Right atrium auricular region (tissue), 2 donors: ENCODE data around the gene MRE11. TPM values are rescaled to one million over a fixed set of nuclear protein-coding genes. Genes with fewer than 3 reads are reported as not detected.

Source experiments
- DNase-seq: peaks from one replicate; pipeline ENCODE4 v3.0.0-alpha.2; 2019; ENCODE audit warnings: low spot score
- H3K27ac ChIP-seq, 2 donors: fragments of 200-600 bp; sonication (generic); 1 replicate in 1 of 2; 2 replicates in 1 of 2; pipeline ENCODE4 v1.5.1; 2016 to 2019
- H3K27me3 ChIP-seq, 2 donors: fragments of 200-600 bp; sonication (generic); one replicate each; pipeline versions ENCODE4 v1.5.1 to v1.6.0; 2017 to 2019
- H3K36me3 ChIP-seq: fragments of 200-600 bp; sonication (generic); one replicate; pipeline ENCODE4 v1.5.1; 2016
- H3K4me1 ChIP-seq, 2 donors: fragments of 200-600 bp; sonication (generic); one replicate each; pipeline versions ENCODE4 v1.5.1 to v1.6.0; 2017 to 2019
- H3K4me3 ChIP-seq, 2 donors: fragments of 200-600 bp; sonication (generic); 1 replicate in 1 of 2; 2 replicates in 1 of 2; pipeline ENCODE4 v1.5.1; 2017 to 2019; ENCODE audit warnings: mild to moderate bottlenecking in 1 of 2, moderate library complexity in 1 of 2
- H3K9me3 ChIP-seq, 2 donors: fragments of 200-600 bp; sonication (generic); one replicate each; pipeline ENCODE4 v1.5.1; 2019
- CTCF ChIP-seq, 2 donors: fragments of 200-600 bp; sonication (generic); IDR thresholded peaks; one replicate each; pipeline ENCODE4 v1.5.1; 2019; ENCODE audit warnings: antibody characterized with exemption in 2 of 2
- total RNA-seq, 2 donors: library from RNA; depleted of rRNA; stranded (reverse); fragments of >200 nt; gene quantifications; one replicate each; pipeline ENCODE4 v1.1.0, GENCODE V29; 2016

MRE11 gene
- total RNA-seq, 2 donors from 2014 or later, result 5.8 to 6.0 TPM

DNA sequence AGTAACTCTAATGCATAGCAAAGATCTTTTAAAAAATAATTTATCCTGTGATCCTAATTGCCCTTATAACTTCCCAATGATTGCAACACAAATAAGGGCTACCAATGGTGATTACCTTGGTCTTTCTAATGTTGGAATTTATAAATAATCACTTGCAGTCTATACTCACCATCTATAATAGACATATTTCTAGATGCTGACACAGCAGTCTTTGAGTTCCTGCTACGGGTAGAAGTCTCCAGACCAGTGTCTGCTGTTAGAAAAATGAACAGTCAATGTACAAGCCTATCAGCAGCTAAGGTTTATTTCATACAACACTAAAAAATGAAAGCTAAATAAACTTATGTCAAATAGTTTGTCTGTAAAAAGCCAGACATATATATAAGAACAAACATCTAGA, 48.0 kb downstream of the MRE11 start:
- H3K9me3 ChIP-seq, result no peaks in the 10 kb centered on the region
- DNase-seq, result no peak
- peaks cover 18% of the 10 kb centered on the region for H3K36me3 ChIP-seq
- no peaks in the 10 kb centered on the region for H3K4me1 ChIP-seq
- H3K4me3 ChIP-seq, result no peak overlapping the region
- H3K27ac ChIP-seq, result no peak overlapping the region
- no peak for TF ChIP-seq CTCF (IDR thresholded peaks at IDR 0.05)
- H3K27me3 ChIP-seq, result no peaks in the 10 kb centered on the region

- no peak for DNase-seq
- Histone ChIP-seq H3K9me3 (peaks cover 0 to 7% of the 10 kb centered on the region in 2 donors), H3K4me3 (no peak overlapping the region), H3K4me1 (no peaks in the 10 kb centered on the region), H3K27ac (no peak overlapping the region), H3K36me3 (peaks cover 34% of the 10 kb centered on the region), H3K27me3 (no peaks in the 10 kb centered on the region)
- no peak for TF ChIP-seq CTCF (IDR thresholded peaks at IDR 0.05)
Measured at GRCh38 chr11:94433049-94433448, 60.6 kb downstream of the MRE11 start.

- H3K36me3 ChIP-seq, result peaks cover 25% of the 10 kb centered on the region
- H3K9me3 ChIP-seq, result peaks cover 0 to 7% of the 10 kb centered on the region in 2 donors
- no peak for TF ChIP-seq CTCF (IDR thresholded peaks at IDR 0.05)
- H3K4me1 ChIP-seq, result no peaks in the 10 kb centered on the region
- H3K27ac ChIP-seq, result no peak overlapping the region
- H3K27me3 ChIP-seq, result no peaks in the 10 kb centered on the region
- H3K4me3 ChIP-seq, result no peak overlapping the region
- no peak for DNase-seq
Measured at GRCh38 chr11:94424662-94425061, 69.0 kb downstream of the MRE11 start.

- Histone ChIP-seq H3K27ac (no peak overlapping the region), H3K4me1 (no peaks in the 10 kb centered on the region), H3K27me3 (no peaks in the 10 kb centered on the region), H3K9me3 (peaks cover 0 to 3% of the 10 kb centered on the region in 2 donors), H3K36me3 (peaks cover 23% of the 10 kb centered on the region), H3K4me3 (no peak overlapping the region)
- no peak for TF ChIP-seq CTCF (IDR thresholded peaks at IDR 0.05)
- DNase-seq, result no peak
Measured at GRCh38 chr11:94424011-94424410, 69.6 kb downstream of the MRE11 start.

DNA sequence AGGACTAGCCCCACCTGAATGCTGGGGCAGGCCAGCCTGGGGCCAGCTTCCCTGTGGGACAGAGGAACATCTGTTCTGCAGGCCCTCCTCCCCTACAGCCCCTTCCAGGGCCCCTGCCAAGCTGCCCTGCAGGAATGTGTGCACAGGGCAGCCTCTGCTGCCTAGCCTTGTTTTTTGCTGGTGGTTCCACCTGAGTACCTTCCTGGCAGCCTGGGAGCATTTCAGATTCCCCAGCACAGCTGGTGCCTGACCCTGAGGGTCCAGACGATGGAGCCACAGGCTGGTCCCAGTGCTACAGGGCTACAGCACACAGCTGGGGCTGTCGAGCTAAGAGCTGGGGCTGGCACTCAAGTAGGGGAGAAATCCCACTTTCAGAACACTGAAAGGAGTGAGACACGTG, 70.1 kb downstream of the MRE11 start:
- H3K4me3 ChIP-seq, result no peak overlapping the region
- no peaks in the 10 kb centered on the region for H3K9me3 ChIP-seq
- H3K27ac ChIP-seq, result no peak overlapping the region
- no peaks in the 10 kb centered on the region for H3K4me1 ChIP-seq
- no peaks in the 10 kb centered on the region for H3K27me3 ChIP-seq
- H3K36me3 ChIP-seq, result peaks cover 18% of the 10 kb centered on the region
- DNase-seq, result no peak
- no peak for TF ChIP-seq CTCF (IDR thresholded peaks at IDR 0.05)

DNA sequence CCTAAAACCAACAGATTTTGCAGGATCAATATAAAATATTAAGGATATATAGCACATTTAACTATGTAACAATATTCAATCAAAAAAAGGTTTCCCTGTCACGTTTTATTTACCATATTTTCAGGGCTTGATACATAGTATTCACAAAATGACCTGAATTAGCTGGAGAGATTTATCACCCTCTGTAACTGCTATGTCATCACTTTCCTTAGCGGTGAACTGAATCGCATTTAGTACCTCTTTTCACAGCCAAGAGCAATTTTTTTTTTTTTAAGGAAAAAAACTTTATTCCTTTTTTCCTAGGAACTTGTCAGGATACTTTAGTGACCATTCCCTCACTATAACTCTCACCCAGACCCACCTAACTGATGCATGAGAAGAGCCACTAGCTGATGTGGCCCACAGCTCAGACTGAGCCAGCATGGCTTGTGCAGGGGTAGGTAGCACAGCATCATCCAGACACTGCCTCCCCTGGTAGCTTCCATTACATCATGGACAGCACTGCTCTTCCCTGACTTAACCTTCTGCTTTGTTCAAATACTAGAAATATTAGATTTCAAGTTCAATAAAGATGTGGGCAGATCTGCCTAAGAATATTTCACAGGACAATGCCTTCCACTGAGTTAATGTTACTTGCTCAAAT, 75.4 kb downstream of the MRE11 start:
- no peaks in the 10 kb centered on the region for H3K9me3 ChIP-seq
- no peaks in the 10 kb centered on the region for H3K27me3 ChIP-seq
- no peak for TF ChIP-seq CTCF (IDR thresholded peaks at IDR 0.05)
- DNase-seq, result no peak
- no peak overlapping the region for H3K27ac ChIP-seq
- no peak overlapping the region for H3K4me3 ChIP-seq
- no peaks in the 10 kb centered on the region for H3K4me1 ChIP-seq
- peaks cover 17% of the 10 kb centered on the region for H3K36me3 ChIP-seq
